HG03039 (cell line): ENCODE data around the gene ARHGDIA.

Experiments
- ATAC-seq: cut with Tn5 transposase; IDR thresholded peaks from one replicate; pipeline ENCODE4 v1.9.1; 2021; ENCODE audit warnings: mild to moderate bottlenecking, moderate library complexity; ENCODE audit not compliant: unreplicated experiment

ARHGDIA gene

DNA sequence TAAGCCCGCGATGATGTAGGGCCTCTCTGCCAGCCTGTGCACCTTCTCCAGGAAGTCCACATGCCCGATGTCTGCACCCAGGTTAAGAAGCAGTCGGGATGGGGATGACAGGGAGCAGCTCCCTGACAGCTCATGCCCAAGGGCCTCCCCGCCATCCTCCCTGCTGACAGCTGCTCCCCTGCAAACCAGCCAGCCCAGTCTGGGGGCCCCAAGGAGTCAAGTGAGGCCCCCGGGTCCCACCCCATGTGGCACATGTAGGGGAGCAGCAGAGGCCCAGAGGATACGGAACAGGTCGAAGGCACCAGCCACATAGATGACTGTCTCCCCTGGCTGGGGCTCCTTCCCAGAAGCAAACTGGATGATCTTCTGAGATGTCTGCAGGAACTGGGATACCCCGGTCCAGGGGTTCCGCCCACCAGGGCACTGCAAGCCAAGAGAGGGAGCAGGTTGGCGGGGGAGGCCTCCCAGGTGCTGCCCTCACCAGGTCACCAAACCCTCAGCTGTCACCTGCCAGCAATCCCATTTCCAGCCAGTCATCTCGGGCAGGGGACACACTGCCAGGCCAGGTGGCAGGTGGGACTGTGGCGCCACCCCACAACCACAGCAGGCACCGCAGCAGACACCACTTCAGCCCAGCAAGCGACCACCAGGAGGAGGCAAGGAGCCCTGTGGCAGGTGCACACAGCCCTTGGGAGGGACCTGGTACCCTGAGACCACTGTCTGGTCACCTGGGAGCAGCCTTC, 35.5 kb upstream of the ARHGDIA start:
- no peak for ATAC-seq

DNA sequence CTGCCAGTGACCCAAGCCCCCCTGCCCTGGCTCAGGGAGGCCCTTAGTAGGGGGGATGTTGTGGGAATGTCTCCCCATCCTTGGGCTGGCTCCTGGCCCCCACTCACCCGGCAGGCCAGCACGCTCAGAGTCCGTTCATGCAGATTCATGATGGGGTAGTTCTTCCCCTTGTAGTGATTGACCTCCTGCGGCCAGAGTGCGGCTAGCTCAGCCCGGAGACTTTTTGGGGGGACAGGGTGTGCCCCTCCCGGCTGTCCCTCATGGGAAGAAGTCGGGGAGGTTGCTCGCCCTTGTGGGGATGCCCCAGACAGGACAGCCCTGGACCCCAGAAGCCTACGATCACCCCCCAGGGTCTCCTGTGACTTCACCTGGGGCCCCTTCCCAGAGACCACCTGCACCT, 34.9 kb upstream of the ARHGDIA start:
- ATAC-seq, result no peak

DNA sequence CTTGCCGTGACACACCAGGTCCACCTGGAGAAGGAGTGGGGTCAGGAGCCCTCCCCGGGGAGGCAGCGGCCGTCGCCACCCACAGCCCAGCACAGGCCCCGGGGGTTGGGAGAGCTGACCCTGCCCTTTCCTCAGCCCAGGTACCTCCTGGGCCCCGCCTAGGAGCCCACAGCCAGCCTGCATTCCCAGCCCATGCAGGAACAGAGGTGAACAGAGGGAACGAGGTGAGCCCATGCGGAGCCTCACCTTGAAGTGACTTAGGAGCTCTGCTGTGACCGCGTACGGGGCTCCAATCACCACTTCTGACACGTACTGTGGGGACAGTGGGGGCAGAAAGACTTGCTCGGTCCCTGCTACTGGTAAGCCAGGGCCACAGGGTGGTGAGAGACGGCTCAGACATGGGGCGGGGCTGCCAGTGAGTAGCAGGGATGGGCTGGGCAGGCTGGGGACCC, 34.3 kb upstream of the ARHGDIA start:
- ATAC-seq, result no peak

DNA sequence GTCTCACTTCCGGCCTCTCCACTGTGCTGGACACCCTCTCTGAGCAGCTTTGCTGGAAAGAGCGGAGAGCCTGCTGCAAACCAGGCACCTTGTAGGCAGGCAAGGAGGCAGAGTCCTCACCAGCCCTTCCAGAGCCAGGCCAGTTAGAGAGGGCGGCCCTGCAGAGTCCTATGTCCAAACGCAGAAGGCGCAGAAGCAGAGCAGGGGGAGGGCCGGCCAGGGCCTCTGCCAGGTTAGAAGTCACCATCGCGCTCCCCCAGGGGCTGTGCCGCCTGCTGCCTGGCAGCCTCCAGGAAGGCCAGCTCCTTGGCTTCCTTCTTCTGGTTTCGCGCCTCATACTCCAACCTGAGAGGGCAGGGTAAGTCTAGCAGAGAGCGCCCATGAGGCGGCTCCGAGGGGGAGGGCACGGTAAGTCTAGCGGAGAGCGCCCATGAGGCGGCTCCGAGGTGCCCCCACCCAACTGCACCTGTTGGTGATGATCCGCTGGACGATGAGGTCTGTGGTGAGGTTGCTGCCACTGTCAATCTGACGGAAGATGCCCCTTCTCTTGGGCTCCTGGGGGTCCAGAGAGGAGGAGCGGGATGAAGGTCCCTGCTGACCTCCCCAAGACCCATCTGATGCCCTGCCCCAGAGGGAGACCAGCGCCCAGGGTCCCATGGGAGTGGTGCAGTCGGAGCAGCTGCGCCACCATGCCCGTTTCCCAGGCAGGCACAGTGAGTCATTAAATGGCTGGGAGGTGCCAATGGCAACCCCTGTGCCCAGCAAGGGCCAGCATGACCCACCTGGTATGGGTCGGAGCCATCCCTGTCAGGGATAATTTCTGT, 33.7 kb upstream of the ARHGDIA start:
- no peak for ATAC-seq

DNA sequence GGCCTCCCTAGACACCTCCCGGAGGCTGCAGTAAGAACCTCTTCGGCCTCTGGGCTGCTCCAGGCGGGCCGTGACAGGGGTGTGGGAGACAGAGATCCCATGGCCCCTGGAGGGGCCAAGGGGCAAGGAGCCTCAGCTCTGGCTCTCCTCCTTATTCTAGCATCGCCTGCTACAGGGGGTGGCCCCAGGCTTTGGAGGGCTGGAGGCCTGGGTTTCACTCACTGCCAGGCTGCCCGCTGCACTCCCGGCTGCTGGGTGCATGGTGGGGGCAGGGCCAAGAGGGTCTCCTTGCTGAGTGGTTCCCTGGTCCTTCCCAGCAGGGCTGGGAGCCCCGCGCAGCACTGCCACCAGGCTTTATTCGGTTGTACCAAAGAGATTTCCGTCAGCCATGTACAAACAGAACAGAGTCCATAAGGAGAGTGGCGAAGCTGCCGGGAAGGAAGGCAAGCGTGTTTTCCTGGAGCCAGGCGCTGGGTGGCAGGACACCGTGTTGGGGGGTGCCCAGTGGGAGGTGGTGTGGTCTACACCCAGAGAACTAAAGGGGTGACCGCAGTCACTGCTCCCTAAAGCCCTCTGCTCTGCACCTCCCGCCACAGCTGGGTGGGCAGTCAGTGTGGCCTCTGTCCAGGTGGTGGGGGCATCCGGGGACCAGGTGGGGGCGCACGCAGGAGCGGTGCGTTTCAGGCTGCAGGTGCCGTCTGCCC, 32.9 kb upstream of the ARHGDIA start:
- ATAC-seq, result no peak

DNA sequence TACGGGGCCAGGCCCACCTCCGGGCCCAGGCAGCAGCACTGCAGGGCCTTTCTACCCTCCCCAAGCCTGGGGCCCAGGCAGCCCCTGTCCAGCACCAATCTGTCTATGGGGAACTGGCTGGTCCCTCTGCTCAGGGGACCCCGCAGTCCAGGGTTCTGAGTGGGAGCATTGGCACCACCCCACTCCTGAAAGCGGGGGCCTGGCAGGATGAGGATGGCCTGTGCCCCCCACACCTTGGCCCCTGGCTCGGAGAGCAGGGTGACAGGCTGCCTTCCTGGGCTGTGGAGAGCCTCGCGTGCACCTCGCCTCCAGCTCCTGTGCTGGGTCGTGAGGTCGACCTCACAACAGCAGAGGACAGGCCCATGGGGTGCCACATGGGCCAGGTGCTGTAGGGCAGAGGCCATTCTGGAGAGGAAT, 32.3 kb upstream of the ARHGDIA start:
- no peak for ATAC-seq

DNA sequence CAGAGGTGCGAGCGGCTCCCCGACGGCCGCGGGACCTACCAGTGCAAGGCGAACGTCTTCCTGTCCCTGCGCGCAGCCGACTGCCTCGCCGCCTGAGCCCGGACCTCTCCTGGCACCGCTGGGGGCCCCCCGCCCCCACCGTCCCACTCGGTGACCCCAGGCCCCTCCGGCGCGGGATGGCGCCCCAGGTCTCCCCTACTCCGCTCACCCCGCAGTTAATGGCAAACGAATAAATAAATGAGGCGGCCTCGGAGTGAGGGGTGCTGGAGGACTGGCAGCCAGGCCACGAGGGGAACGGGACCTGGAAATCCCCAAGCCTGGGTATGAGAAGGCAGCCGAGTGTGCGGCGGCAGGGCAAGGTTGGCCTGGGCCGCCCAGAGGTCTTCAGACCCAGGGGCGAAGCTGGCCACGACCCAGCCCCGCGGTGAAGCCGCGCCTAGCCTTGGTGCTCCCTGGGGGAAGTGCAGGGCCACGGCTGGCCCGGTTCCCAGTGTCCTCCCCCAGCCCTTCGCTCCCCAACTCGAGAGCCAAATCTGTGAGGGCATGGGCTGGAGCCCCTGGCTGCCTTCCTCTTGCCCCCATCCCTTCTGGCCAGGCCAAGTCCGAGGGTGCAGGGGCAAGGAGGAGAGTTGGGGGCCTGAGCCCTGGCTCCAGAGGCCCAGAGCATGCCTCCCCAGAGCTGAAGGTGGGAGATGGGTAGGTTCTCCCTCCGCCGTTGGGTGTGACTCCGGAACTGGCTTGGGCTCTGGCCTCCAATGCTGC, 31.7 kb upstream of the ARHGDIA start:
- no peak for ATAC-seq

DNA sequence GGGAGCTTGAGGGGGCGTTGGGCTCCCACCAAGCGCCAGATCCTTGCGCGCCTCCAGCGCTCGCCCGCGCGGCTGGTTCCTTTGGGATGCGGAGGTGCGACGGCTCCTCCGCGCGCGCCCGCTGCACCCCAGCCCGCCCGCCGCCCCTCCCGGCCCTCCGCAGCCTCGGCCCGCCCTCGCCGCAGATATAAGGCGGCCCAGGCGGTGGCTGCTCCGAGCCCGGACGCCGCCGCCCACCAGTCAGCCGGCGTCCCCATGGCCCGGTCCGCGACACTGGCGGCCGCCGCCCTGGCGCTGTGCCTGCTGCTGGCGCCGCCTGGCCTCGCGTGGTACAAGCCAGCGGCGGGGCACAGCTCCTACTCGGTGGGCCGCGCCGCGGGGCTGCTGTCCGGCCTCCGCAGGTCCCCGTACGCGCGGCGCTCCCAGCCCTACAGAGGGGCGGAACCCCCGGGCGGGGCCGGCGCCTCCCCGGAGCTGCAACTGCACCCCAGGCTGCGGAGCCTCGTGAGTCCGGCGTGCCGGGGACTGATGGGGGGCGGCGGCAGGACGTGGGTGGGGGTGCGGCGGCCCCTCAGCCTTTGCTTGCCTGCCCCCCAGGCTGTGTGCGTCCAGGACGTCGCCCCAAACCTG, 31.0 kb upstream of the ARHGDIA start, which contains the start of gene NPB:
NPB (plus strand) TSS at position 216 of the 630 bp plus-strand sequence; CDS start at position 256, 40 bp downstream.
- ATAC-seq, result no peak

DNA sequence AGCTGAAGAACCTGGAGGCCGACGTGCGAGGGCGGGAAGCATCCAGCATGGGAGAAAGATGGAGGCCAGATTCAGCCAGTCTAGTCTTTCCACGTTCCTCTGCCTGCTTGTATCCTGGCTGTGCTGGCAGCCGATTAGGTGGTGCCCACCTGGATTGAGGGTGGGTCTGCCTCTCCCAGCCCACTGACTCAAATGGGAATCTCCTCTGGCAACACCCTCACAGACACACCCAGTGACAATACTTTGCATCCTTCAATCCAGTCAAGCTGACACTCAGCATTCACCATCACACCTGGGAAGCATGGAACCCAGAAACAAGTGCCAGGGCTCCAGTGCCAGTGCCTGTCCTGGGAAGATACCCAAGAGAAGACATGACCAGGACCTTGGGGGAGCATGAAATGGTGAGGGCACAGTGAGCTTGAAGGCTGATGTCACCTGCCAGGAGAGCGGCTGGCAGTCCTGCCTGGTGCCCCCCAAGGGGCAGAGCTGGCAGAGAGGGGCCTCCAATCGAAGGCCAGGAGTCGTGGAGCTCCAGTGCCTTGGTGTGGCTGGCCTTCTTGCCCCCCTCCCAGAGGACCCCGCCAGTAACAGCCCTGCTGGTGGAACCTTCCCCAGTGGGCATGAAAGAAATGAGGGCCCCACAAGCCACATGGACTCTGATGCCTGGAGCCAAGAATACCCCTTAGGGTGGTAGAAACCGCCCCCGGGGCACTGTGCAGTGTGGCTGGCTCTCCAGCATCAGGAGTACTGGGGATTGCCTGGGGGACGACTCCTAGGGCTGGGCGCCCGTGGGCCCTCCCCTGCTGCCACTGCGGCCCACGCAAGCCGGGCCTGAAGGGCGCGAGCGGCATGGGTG, 30.3 kb upstream of the ARHGDIA start:
- ATAC-seq, result no peak

DNA sequence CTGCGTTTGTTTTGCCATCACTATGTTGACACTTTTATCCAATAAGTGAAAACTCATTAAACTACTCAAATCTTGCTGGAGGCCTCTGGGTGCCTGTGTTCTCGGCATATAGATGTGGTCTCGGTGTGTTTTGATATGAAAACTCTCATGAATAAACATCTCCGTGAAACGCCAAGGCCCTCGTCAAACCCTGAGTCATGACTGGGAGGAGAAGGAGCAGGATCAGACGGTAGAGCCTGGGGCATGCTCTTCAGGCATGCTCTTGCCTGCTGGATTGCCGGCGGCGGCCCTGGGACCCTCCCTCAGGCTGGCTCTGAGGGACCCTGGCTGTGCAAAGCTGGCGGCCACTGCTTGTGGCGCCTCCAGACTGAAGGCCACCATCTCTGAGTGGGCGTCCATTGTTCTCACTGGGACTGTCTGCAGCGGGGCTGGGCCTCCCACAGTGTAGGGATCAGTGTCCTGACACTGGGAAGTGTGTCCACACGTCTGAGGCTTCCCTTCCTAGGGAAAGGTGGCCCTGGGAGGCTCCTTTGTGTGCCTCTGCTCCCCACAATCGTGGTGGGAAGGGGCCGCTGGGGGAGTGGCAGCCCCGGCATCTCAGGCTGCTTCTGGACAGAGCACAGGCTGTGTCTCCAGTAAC, 29.2 kb upstream of the ARHGDIA start:
- no peak for ATAC-seq

DNA sequence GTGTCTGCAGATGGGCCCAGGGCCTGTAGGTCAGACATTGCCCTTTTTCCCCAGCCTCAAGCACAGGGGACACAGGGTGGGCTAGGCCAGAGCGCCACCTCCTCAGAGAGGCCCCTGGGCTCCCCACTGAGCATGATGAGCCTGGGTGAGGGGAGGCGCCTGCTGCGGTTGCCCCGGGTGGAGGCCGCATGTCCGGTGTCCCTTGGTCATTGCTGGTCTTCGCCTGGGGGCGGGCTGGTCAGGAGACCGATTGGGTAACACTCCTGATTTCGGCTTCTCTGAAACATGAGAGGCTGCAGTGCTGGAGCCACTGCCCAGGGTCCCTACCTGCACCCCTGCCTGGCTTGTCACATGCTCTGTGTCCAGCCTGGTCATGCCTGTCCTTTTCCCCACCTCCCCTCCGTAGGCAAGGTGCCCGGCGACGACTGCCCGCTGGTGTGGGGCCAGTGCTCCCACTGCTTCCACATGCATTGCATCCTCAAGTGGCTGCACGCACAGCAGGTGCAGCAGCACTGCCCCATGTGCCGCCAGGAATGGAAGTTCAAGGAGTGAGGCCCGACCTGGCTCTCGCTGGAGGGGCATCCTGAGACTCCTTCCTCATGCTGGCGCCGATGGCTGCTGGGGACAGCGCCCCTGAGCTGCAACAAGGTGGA, 28.5 kb upstream of the ARHGDIA start:
- no peak for ATAC-seq

DNA sequence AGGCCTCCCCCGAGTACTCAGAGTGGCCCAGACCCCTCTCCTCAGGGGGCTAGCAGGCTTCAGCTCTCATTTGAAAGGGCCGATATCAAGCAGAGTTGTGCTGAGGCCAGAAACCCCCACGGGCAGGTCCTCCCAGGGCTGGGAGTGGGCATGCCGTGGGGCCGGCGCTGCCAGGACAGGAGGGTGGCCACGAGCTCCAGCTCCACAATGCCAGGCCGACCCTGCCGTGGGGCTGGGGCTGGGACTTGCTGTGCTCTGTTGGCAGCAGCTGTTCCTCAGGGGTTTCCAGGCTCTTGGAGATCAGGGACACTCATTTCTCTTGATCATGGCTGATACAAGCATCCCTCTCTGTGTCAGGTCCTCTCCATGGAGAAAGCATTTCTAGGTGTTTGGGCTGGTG, 27.7 kb upstream of the ARHGDIA start:
- no peak for ATAC-seq

DNA sequence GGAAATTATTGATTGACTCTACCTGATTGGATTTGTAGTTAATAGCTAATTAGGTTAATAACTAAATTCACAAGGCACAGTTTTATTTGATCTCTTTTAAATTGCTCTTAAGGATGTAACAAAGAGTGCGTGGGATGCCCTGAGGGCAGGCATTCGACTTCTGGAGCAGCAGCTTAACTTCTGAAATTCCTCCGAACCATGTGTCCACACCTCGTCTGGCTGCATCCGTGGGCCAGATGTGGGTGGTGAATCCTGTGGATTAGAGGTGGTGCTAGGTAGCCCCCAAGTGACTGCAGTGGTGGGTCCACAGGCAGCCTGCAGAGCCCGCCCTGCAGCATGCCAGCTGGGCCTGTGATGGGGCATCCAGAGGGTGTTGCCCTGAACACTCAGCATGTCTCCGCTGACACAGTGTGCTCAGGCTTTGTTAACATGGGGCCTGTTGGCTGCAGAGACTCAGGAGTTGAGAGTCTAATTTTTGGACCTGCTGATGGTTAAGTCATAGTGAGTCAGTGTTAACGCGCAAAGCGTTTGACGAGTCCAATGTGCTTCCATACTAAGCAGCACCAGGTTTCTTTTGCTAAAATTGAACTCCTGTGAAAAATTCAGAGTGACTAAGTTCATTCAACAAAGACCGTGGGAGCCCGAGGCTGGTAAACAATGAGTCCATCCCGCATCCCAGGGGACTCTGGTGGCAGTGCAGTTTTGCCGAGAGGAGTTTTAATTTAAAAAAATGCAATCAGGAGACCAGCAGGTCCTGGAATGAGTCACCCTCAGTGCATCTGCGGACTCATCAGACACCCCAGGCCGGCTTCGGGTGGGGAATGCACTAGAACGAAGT, 27.1 kb upstream of the ARHGDIA start:
- no peak for ATAC-seq

DNA sequence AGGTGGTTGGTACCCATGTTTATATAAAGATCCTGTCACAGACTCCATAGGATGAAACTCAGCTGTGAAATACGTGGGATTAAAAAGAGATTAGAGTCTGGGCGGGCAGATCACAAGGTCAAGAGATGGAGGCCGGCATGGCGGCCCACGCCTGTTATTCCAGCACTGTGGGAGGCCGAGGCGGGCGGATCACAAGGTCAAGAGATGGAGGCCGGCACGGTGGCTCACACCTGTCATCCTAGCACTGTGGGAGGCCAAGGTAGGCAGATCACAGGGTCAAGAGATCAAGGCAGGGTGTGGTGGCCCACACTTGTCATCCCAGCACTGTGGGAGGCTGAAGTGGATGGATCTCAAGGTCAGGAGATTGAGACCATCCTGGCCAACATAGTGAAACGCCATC, 24.3 kb upstream of the ARHGDIA start:
- no peak for ATAC-seq

DNA sequence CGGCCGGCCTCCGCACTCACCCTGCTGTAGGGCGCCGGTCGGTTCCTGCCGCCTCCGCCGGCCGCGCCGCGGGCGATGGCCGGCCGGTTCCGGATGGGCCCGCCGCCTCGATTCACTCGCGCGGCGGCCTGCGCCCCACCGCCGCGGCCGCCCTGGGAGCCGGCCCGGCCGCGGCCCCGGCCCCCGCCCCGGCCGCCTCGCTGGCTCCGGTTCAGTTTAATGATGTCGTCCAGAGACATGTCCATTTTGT, 20.1 kb upstream of the ARHGDIA start:
- ATAC-seq, result no peak

DNA sequence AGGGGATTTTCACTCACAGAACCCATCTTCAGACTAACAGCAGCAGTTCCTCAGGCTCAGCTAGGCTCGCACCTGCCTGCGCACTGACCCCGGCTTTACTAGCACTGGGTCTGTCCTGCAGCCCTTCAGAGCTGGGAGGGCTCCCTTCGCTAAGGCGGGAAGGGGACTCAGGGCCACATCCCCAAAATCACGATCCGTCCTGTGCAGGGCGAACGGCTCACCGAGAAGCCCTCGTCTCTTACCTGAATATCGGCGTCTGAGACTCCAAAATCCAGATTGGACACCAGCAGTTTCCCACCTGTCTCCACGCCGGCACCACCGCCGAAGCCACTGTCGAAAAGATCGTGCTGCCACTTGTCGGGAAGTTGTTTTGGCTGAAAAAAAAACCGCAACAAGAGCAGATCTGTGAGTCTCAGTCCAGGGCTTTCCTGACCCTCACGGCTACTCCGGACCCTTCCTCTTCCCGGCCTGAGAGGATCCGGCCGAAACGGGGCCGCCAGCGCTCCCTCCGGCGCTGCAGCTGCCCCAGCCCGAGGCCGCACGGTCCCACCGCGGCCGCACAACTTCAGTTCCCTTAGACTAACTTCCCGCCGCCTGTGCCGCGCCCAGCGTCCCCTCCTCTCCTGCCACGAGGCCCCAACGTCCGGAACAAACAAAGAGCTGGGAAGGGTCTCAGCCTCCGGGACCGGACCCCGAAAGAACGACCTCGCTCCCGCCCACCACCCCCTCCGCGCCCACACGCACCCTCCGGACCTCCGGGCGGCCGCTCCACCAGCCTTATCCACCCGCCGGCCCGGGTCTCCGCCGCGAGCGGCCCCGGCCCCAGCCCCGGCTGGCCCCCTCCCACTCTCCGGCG, 19.5 kb upstream of the ARHGDIA start:
- ATAC-seq, result peak; percentile 17

DNA sequence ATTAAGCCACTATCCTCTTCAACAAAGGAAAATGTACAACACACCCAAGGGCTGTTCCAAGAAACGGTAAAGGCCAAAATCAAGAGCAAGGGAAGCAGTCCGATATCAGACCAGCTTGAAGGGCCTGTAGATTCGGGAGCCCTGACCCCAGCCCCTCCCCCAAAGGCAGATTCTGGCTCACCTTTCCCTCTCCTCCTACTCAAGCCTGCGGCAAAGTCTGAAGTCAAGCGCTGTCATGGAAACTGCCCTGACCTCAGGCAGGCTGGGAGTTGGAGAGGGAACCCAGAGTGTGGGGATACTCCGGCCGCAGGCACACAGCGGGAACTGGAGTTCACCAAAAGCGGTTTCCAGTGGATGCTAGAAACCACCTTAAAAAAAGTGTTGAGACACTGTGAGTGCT, 18.5 kb upstream of the ARHGDIA start:
- ATAC-seq, result no peak
